Tibial nerve (tissue), 4 donors: ENCODE measurements around the gene ZNF285.

Source experiments
- EP300 ChIP-seq, 2 donors: sonication (generic); formaldehyde crosslinking; IDR thresholded peaks; one replicate each; pipeline ENCODE4 v1.6.1; 2017; ENCODE audit warnings: antibody characterized with exemption in 2 of 2, mild to moderate bottlenecking in 1 of 2
- POLR2A ChIP-seq, 2 donors: fragments of 450-650 bp; IDR thresholded peaks; one replicate each; pipeline ENCODE4 v1.6.1; 2017; ENCODE audit warnings: antibody characterized with exemption in 2 of 2, mild to moderate bottlenecking in 2 of 2, moderate library complexity in 2 of 2
- TF ChIP-seq, protein P1 (sequence below), 5 experiments: fragments of 200-600 bp in 3 of 5; fragments of 450-650 bp in 2 of 5; sonication (generic) in 3 of 5; IDR thresholded peaks; one replicate each; pipeline ENCODE4 v1.5.1; 2016 to 2019; ENCODE audit warnings: antibody characterized with exemption in 5 of 5, mild to moderate bottlenecking in 3 of 5, moderate library complexity in 2 of 5

DNA sequence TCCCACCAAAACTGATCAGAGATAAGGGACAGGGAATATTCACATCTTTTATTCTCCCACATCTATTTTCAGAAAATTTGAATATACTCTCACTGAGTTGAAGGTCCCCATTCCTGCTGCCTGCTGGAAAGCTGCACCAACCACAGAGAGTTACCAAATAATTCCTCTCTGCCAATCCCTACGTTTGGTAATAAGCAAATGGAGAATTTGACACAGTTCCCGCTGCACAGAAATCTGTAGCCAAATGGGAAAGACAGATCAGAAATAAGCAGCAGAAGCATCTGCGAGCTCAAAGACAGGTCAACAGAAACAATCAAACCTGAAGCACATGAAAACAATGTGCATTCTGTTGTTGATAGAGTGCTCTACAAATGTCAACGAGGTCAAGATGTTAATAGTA is 54.9 kb downstream of the ZNF285 start:
- TF ChIP-seq POLR2A (IDR thresholded peaks at IDR 0.05) (no peak), EP300 (IDR thresholded peaks at IDR 0.05) (no peak)
- TF ChIP-seq, protein P1, sequence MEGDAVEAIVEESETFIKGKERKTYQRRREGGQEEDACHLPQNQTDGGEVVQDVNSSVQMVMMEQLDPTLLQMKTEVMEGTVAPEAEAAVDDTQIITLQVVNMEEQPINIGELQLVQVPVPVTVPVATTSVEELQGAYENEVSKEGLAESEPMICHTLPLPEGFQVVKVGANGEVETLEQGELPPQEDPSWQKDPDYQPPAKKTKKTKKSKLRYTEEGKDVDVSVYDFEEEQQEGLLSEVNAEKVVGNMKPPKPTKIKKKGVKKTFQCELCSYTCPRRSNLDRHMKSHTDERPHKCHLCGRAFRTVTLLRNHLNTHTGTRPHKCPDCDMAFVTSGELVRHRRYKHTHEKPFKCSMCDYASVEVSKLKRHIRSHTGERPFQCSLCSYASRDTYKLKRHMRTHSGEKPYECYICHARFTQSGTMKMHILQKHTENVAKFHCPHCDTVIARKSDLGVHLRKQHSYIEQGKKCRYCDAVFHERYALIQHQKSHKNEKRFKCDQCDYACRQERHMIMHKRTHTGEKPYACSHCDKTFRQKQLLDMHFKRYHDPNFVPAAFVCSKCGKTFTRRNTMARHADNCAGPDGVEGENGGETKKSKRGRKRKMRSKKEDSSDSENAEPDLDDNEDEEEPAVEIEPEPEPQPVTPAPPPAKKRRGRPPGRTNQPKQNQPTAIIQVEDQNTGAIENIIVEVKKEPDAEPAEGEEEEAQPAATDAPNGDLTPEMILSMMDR (IDR thresholded peaks at IDR 0.05): no peak
